Measurements from ENCODE around the gene ILKAP.

ILKAP gene

GRCh38 chr2:238158509-238159070 lies 44.9 kb downstream of the ILKAP start, which contains the start of gene ERFE:
TSS of gene ERFE (plus strand) at chr2:238158970. CDS start at chr2:238159008, 38 bp downstream.
- Histone ChIP-seq H3K4me3 (ENCODE audit: low read depth, low read length, poor library complexity, severe bottlenecking) (peak within 1 kb of the TSS; percentile 58), H3K9me3 (ENCODE audit: low read length) (no peaks in the 10 kb centered on the region), H3K9ac (ENCODE audit: low read length) (peak within 1 kb of the TSS; percentile 51; the same call in 1 of the 2 replicates), H3K27ac (ENCODE audit: low read depth, low read length, poor library complexity, severe bottlenecking) (no peak within 1 kb of the TSS), H4K20me1 (ENCODE audit: insufficient read depth, low read length) (no peaks in the 10 kb centered on the region), H2AFZ (ENCODE audit: low read length) (no peak within 1 kb of the TSS), H3K27me3 (ENCODE audit: insufficient read depth, low read length) (no peaks in the 10 kb centered on the region; the same call in 1 of the 2 replicates), H3K4me2 (ENCODE audit: low read length) (peak within 1 kb of the TSS; percentile 67), H3F3A (ENCODE audit: insufficient read depth, low read length) (no peaks in the 10 kb centered on the region), H3K4me1 (ENCODE audit: insufficient read depth, low read length, severe bottlenecking) (peaks cover 21% of the 10 kb centered on the region), H3K9me2 (ENCODE audit: low read depth, low read length) (no peaks in the 10 kb centered on the region), H3K36me3 (ENCODE audit: insufficient read depth, low read length) (no peaks in the 10 kb centered on the region; the same call in 1 of the 2 replicates), H3K79me2 (ENCODE audit: insufficient read depth, low read length) (no peaks in the 10 kb centered on the region)
- TF ChIP-seq CTCF (IDR thresholded peaks at IDR 0.05; ENCODE audit: low read length) (peak; percentile 10; the same call in 1 of the 2 replicates), EZH2 (IDR thresholded peaks at IDR 0.05; ENCODE audit: borderline replicate concordance, low read length) (no peak)

- no peak overlapping the region for H3K4me3 ChIP-seq (ENCODE audit: low read depth, low read length, poor library complexity, severe bottlenecking)
- no peak overlapping the region for H3K4me2 ChIP-seq (ENCODE audit: low read length)
- no peak overlapping the region for H3K27ac ChIP-seq (ENCODE audit: low read depth, low read length, poor library complexity, severe bottlenecking)
- H3F3A ChIP-seq (ENCODE audit: insufficient read depth, low read length) = no peaks in the 10 kb centered on the region
- no peaks in the 10 kb centered on the region; the same call in 1 of the 2 replicates for H3K36me3 ChIP-seq (ENCODE audit: insufficient read depth, low read length)
- peaks cover 21% of the 10 kb centered on the region for H3K4me1 ChIP-seq (ENCODE audit: insufficient read depth, low read length, severe bottlenecking)
- H2AFZ ChIP-seq (ENCODE audit: low read length) = no peak overlapping the region
- H3K9me3 ChIP-seq (ENCODE audit: low read length) = no peaks in the 10 kb centered on the region
- H3K9me2 ChIP-seq (ENCODE audit: low read depth, low read length) = no peaks in the 10 kb centered on the region
- TF ChIP-seq CTCF (IDR thresholded peaks at IDR 0.05; ENCODE audit: low read length) (no peak), EZH2 (IDR thresholded peaks at IDR 0.05; ENCODE audit: borderline replicate concordance, low read length) (no peak)
- H3K27me3 ChIP-seq (ENCODE audit: insufficient read depth, low read length) = no peaks in the 10 kb centered on the region; the same call in 1 of the 2 replicates
- no peaks in the 10 kb centered on the region for H3K79me2 ChIP-seq (ENCODE audit: insufficient read depth, low read length)
- no peaks in the 10 kb centered on the region for H4K20me1 ChIP-seq (ENCODE audit: insufficient read depth, low read length)
- no peak overlapping the region for H3K9ac ChIP-seq (ENCODE audit: low read length)
Measured at GRCh38 chr2:238158018-238158508, 45.4 kb downstream of the ILKAP start.

- Histone ChIP-seq H4K20me1 (ENCODE audit: insufficient read depth, low read length) (no peaks in the 10 kb centered on the region), H3K4me2 (ENCODE audit: low read length) (no peak overlapping the region), H3K36me3 (ENCODE audit: insufficient read depth, low read length) (no peaks in the 10 kb centered on the region; the same call in 1 of the 2 replicates), H3K4me1 (ENCODE audit: insufficient read depth, low read length, severe bottlenecking) (peaks cover 21% of the 10 kb centered on the region), H3K27ac (ENCODE audit: low read depth, low read length, poor library complexity, severe bottlenecking) (no peak overlapping the region), H3K9me2 (ENCODE audit: low read depth, low read length) (no peaks in the 10 kb centered on the region), H3K79me2 (ENCODE audit: insufficient read depth, low read length) (no peaks in the 10 kb centered on the region), H3F3A (ENCODE audit: insufficient read depth, low read length) (no peaks in the 10 kb centered on the region), H2AFZ (ENCODE audit: low read length) (no peak overlapping the region), H3K9me3 (ENCODE audit: low read length) (no peaks in the 10 kb centered on the region), H3K9ac (ENCODE audit: low read length) (no peak overlapping the region), H3K4me3 (ENCODE audit: low read depth, low read length, poor library complexity, severe bottlenecking) (no peak overlapping the region), H3K27me3 (ENCODE audit: insufficient read depth, low read length) (no peaks in the 10 kb centered on the region; the same call in 1 of the 2 replicates)
- no peak for TF ChIP-seq CTCF (IDR thresholded peaks at IDR 0.05; ENCODE audit: low read length)
- no peak for TF ChIP-seq EZH2 (IDR thresholded peaks at IDR 0.05; ENCODE audit: borderline replicate concordance, low read length)
Measured at GRCh38 chr2:238157506-238158017, 45.9 kb downstream of the ILKAP start.
